KMS-11 (cell line): Measurements from ENCODE around the gene ATP1A2.

Experiments used
- H2AFZ ChIP-seq: fragments of 200-600 bp; sonication (generic); 2 replicates; pipeline ENCODE4 v1.6.1; 2016; ENCODE audit warnings: antibody characterized with exemption, mixed run types, low read depth
- H3K27ac ChIP-seq: fragments of 200-600 bp; sonication (generic); 2 replicates; pipeline ENCODE4 v1.6.1; 2016; ENCODE audit warnings: mild to moderate bottlenecking, mixed run types
- H3K27me3 ChIP-seq: fragments of 200-600 bp; sonication (generic); 2 replicates; pipeline ENCODE4 v1.6.1; 2017; ENCODE audit warnings: mild to moderate bottlenecking, low read depth, mixed run types, moderate library complexity; ENCODE audit not compliant: insufficient read depth
- H3K36me3 ChIP-seq: fragments of 200-600 bp; sonication (generic); 2 replicates; pipeline ENCODE4 v1.6.1; 2017; ENCODE audit warnings: mild to moderate bottlenecking, mixed run types; ENCODE audit not compliant: insufficient read depth
- H3K4me1 ChIP-seq: fragments of 200-600 bp; sonication (generic); 2 replicates; pipeline ENCODE4 v1.6.1; 2016; ENCODE audit warnings: mild to moderate bottlenecking, low read depth, mixed run types; ENCODE audit not compliant: poor library complexity, severe bottlenecking
- H3K4me2 ChIP-seq: fragments of 200-600 bp; sonication (generic); 2 replicates; pipeline ENCODE4 v1.7.0; 2016; ENCODE audit warnings: mild to moderate bottlenecking, mixed run types
- H3K4me3 ChIP-seq: fragments of 200-600 bp; sonication (generic); IDR thresholded peaks from 2 replicates; pipeline ENCODE4 v1.6.1; 2017; ENCODE audit warnings: low read depth, low read length, mixed read lengths; ENCODE audit not compliant: insufficient read depth
- H3K79me2 ChIP-seq: fragments of 200-600 bp; sonication (generic); 2 replicates; pipeline ENCODE4 v1.6.1; 2016; ENCODE audit warnings: low read depth, mixed run types; ENCODE audit not compliant: insufficient read depth
- H3K9ac ChIP-seq: fragments of 200-600 bp; sonication (generic); 2 replicates; pipeline ENCODE4 v1.6.1; 2016; ENCODE audit warnings: mild to moderate bottlenecking, mixed run types
- H4K20me1 ChIP-seq: fragments of 200-600 bp; sonication (generic); 2 replicates; pipeline ENCODE4 v1.6.1; 2016; ENCODE audit warnings: mild to moderate bottlenecking, mixed run types; ENCODE audit not compliant: insufficient read depth
- CTCF ChIP-seq: fragments of 200-600 bp; sonication (generic); conservative IDR thresholded peaks from 2 replicates; pipeline ENCODE4 v1.6.1; 2017; ENCODE audit warnings: low read depth, mild to moderate bottlenecking, antibody characterized with exemption, low read length, moderate library complexity, mixed read lengths

ATP1A2 gene

GRCh38 chr1:160144921-160145320 lies 29.4 kb downstream of the ATP1A2 start:
- no peak overlapping the region for H3K27ac ChIP-seq
- no peak overlapping the region for H2AFZ ChIP-seq
- H3K36me3 ChIP-seq, result no peaks in the 10 kb centered on the region
- no peaks in the 10 kb centered on the region for H3K4me1 ChIP-seq
- H3K4me3 ChIP-seq, result no peak overlapping the region
- no peaks in the 10 kb centered on the region for H4K20me1 ChIP-seq
- H3K79me2 ChIP-seq, result no peaks in the 10 kb centered on the region
- no peaks in the 10 kb centered on the region for H3K27me3 ChIP-seq
- no peak overlapping the region for H3K9ac ChIP-seq
- TF ChIP-seq CTCF, result no peak
- H3K4me2 ChIP-seq, result no peak overlapping the region

- Histone ChIP-seq H3K4me2 (no peak overlapping the region), H3K79me2 (no peaks in the 10 kb centered on the region), H3K27ac (no peak overlapping the region), H3K4me1 (no peaks in the 10 kb centered on the region), H3K36me3 (no peaks in the 10 kb centered on the region), H3K27me3 (no peaks in the 10 kb centered on the region), H2AFZ (no peak overlapping the region), H3K4me3 (no peak overlapping the region), H4K20me1 (no peaks in the 10 kb centered on the region), H3K9ac (no peak overlapping the region)
- no peak for TF ChIP-seq CTCF
These were observed 30.5 kb downstream of the ATP1A2 start for GRCh38 chr1:160146107-160146506.

GRCh38 chr1:160148121-160148520 lies 32.6 kb downstream of the ATP1A2 start:
- H3K4me2 ChIP-seq, result no peak overlapping the region

GRCh38 chr1:160149233-160149632 lies 33.7 kb downstream of the ATP1A2 start:
- H2AFZ ChIP-seq, result no peak overlapping the region
- no peak for TF ChIP-seq CTCF

More at GRCh38 chr1:160148121-160148520, 32.6 kb downstream of the ATP1A2 start:
- no peaks in the 10 kb centered on the region for H3K79me2 ChIP-seq
- no peaks in the 10 kb centered on the region for H3K36me3 ChIP-seq
- H3K27me3 ChIP-seq, result no peaks in the 10 kb centered on the region
- H3K27ac ChIP-seq, result no peak overlapping the region
- no peaks in the 10 kb centered on the region for H3K4me1 ChIP-seq
- H4K20me1 ChIP-seq, result no peaks in the 10 kb centered on the region
- no peak overlapping the region for H2AFZ ChIP-seq
- H3K4me3 ChIP-seq, result no peak overlapping the region
- TF ChIP-seq CTCF, result no peak
- no peak overlapping the region for H3K9ac ChIP-seq

More at GRCh38 chr1:160149233-160149632, 33.7 kb downstream of the ATP1A2 start:
- H3K9ac ChIP-seq, result no peak overlapping the region
- H3K79me2 ChIP-seq, result no peaks in the 10 kb centered on the region
- no peaks in the 10 kb centered on the region for H3K36me3 ChIP-seq
- no peak overlapping the region for H3K4me3 ChIP-seq
- H4K20me1 ChIP-seq, result no peaks in the 10 kb centered on the region
- H3K4me1 ChIP-seq, result no peaks in the 10 kb centered on the region
- no peak overlapping the region for H3K27ac ChIP-seq
- no peak overlapping the region for H3K4me2 ChIP-seq
- H3K27me3 ChIP-seq, result no peaks in the 10 kb centered on the region
